ENCODE results near the gene CHST1. TPM values are rescaled to one million over a fixed set of nuclear protein-coding genes. Genes with fewer than 3 reads are reported as not detected.

CHST1 gene
- total RNA-seq, 1 donor from 2014 or later: 4.9 TPM

DNA sequence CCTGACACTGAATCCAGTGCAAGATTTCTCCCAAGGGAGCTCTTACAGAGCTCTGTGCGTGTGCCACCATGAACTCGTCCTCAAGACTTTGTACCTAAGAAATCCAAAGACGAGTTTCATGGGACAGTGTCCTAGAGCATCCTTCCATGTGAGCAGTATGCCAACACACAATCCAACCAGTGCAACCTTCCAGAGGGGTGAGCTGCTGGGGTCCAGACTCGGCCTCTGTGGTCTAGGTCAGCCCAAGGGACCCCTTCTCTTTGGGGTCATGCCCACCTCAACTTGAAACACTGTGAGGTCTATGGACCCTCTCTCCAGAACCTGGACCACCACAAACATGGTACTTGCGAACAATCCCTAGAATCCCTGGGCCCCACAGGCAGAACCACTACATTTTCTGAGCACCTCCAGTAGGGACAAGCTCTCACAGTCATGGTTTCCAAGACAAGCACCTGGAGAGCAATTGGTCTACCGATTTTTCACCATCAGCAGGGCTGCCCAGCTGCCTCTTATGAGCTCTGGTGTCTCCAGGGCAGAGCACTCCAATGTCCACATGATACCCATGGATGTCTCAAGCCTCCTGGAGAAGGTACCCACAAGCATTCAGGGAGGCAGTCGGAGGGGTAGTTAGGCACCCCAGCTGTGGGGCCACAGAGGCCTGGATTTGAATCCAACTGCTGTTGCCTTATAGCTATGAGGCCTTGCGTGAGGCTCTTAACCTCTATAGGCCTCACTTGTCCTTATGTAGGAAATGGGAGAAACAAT lies 7.7 kb downstream of the CHST1 start:
- no peaks in the 10 kb centered on the region for H3K9me3 ChIP-seq
- no peak overlapping the region for H3K4me3 ChIP-seq
- peaks cover 8% of the 10 kb centered on the region for H3K4me1 ChIP-seq
- H3K27ac ChIP-seq: peak overlapping the region; percentile 56
- peaks cover 62% of the 10 kb centered on the region for H3K27me3 ChIP-seq
- DNase-seq (peak; percentile 30), ATAC-seq (no peak)
- intact Hi-C loops (cut with DNase I): no loop called here
- no peaks in the 10 kb centered on the region for H3K36me3 ChIP-seq
- TF ChIP-seq, protein P1, sequence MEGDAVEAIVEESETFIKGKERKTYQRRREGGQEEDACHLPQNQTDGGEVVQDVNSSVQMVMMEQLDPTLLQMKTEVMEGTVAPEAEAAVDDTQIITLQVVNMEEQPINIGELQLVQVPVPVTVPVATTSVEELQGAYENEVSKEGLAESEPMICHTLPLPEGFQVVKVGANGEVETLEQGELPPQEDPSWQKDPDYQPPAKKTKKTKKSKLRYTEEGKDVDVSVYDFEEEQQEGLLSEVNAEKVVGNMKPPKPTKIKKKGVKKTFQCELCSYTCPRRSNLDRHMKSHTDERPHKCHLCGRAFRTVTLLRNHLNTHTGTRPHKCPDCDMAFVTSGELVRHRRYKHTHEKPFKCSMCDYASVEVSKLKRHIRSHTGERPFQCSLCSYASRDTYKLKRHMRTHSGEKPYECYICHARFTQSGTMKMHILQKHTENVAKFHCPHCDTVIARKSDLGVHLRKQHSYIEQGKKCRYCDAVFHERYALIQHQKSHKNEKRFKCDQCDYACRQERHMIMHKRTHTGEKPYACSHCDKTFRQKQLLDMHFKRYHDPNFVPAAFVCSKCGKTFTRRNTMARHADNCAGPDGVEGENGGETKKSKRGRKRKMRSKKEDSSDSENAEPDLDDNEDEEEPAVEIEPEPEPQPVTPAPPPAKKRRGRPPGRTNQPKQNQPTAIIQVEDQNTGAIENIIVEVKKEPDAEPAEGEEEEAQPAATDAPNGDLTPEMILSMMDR (IDR thresholded peaks at IDR 0.05): no peak

GRCh38 chr11:45655831-45656230 lies 9.6 kb downstream of the CHST1 start:
- H3K4me1 ChIP-seq: peaks cover 8% of the 10 kb centered on the region
- no peak overlapping the region for H3K4me3 ChIP-seq
- H3K27ac ChIP-seq: no peak overlapping the region
- DNase-seq (no peak), ATAC-seq (no peak)
- H3K9me3 ChIP-seq: no peaks in the 10 kb centered on the region
- intact Hi-C loops (cut with DNase I): no loop called here
- peaks cover 46% of the 10 kb centered on the region for H3K27me3 ChIP-seq
- H3K36me3 ChIP-seq: no peaks in the 10 kb centered on the region
- TF ChIP-seq, protein P1 (IDR thresholded peaks at IDR 0.05): no peak

- peak; percentile 79 for ATAC-seq
- H3K4me1 ChIP-seq: peaks cover 8% of the 10 kb centered on the region
- H3K27ac ChIP-seq: no peak overlapping the region
- peaks cover 46% of the 10 kb centered on the region for H3K27me3 ChIP-seq
- TF ChIP-seq, protein P1 (IDR thresholded peaks at IDR 0.05): peak; percentile 93
- no peaks in the 10 kb centered on the region for H3K36me3 ChIP-seq
- no peaks in the 10 kb centered on the region for H3K9me3 ChIP-seq
- intact Hi-C loops (cut with DNase I): no loop called here
- no peak overlapping the region for H3K4me3 ChIP-seq
- DNase-seq: peak; percentile 85
Measured at GRCh38 chr11:45655347-45655756, 10.1 kb downstream of the CHST1 start.

DNA sequence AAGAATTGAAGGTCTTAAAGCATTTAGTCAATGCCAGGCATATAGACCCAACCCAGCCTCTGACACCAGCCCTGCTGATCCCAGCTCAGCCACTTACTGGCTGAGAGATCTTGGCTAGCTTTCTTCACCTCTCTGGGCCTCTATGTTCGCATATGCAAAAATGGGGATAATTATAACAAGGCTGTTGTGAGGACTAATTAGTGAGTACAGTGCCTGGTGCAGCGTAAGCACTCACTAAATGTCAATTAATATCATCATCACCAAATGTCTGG lies 10.5 kb downstream of the CHST1 start:
- H3K36me3 ChIP-seq: no peaks in the 10 kb centered on the region
- ATAC-seq: no peak
- no peak for DNase-seq
- peaks cover 8% of the 10 kb centered on the region for H3K4me1 ChIP-seq
- H3K4me3 ChIP-seq: no peak overlapping the region
- TF ChIP-seq, protein P1 (IDR thresholded peaks at IDR 0.05): no peak
- no peaks in the 10 kb centered on the region for H3K9me3 ChIP-seq
- H3K27ac ChIP-seq: no peak overlapping the region
- intact Hi-C loops (cut with DNase I): no loop called here
- peaks cover 46% of the 10 kb centered on the region for H3K27me3 ChIP-seq

- intact Hi-C loops (cut with DNase I): no loop called here
- ATAC-seq (no peak), DNase-seq (peak; percentile 34)
- Histone ChIP-seq H3K9me3 (no peaks in the 10 kb centered on the region), H3K27ac (no peak overlapping the region), H3K36me3 (no peaks in the 10 kb centered on the region), H3K4me3 (no peak overlapping the region), H3K27me3 (peaks cover 44% of the 10 kb centered on the region), H3K4me1 (peaks cover 8% of the 10 kb centered on the region)
- TF ChIP-seq, protein P1 (IDR thresholded peaks at IDR 0.05): no peak
Measured at GRCh38 chr11:45654231-45655011, 11.0 kb downstream of the CHST1 start.
